CD14-positive monocyte (primary cell): ENCODE results near the gene CPS1. TPM values are rescaled to one million over a fixed set of nuclear protein-coding genes. Genes with fewer than 3 reads are reported as not detected.

ENCODE experiments used
- DNase-seq, 3 donors: peaks; one replicate each; pipeline ENCODE4 v3.0.0-alpha.2; 2011 to 2022
- H2AFZ ChIP-seq: 2 replicates; pipeline ENCODE4 v1.6.0; 2012; ENCODE audit warnings: mild to moderate bottlenecking, low read depth, low read length, inconsistent platforms; ENCODE audit not compliant: insufficient read depth, poor library complexity, severe bottlenecking
- H3K27ac ChIP-seq, 2 donors: 1 replicate in 1 of 2; 2 replicates in 1 of 2; pipeline ENCODE4 v1.5.1; 2012 to 2013; ENCODE audit warnings: low read length in 2 of 2, control low read depth in 1 of 2, inconsistent platforms in 1 of 2, low read depth in 1 of 2, mild to moderate bottlenecking in 1 of 2
- H3K27me3 ChIP-seq, 2 donors: one replicate each; pipeline versions ENCODE4 v1.6.0 to v1.6.1; 2011 to 2013; ENCODE audit warnings: low read length in 2 of 2; ENCODE audit not compliant: control insufficient read depth in 2 of 2, insufficient read depth in 2 of 2
- H3K36me3 ChIP-seq, 2 donors: replicated peaks in 1 of 2; 1 replicate in 1 of 2; 2 replicates in 1 of 2; pipeline versions ENCODE4 v1.5.1 to v1.6.1; 2012 to 2013; ENCODE audit warnings: low read length in 2 of 2, control low read depth in 1 of 2, inconsistent platforms in 1 of 2, mild to moderate bottlenecking in 1 of 2; ENCODE audit not compliant: insufficient read depth in 2 of 2, control insufficient read depth in 1 of 2
- H3K4me1 ChIP-seq, 2 donors: 1 replicate in 1 of 2; 2 replicates in 1 of 2; pipeline versions ENCODE4 v1.5.1 to v1.6.1; 2012 to 2013; ENCODE audit warnings: low read length in 2 of 2, control low read depth in 1 of 2, inconsistent platforms in 1 of 2, mild to moderate bottlenecking in 1 of 2, moderate library complexity in 1 of 2; ENCODE audit not compliant: insufficient read depth in 2 of 2, control insufficient read depth in 1 of 2
- H3K4me2 ChIP-seq: replicated peaks from 2 replicates; pipeline ENCODE3; 2012; ENCODE audit warnings: low read length, moderate library complexity, mild to moderate bottlenecking; ENCODE audit not compliant: poor library complexity, severe bottlenecking; ENCODE audit errors: extremely low read depth
- H3K4me3 ChIP-seq, 3 experiments: fragments of 200-600 bp in 1 of 3; sonication (generic) in 1 of 3; replicated peaks in 1 of 3; 1 replicate in 2 of 3; 2 replicates in 1 of 3; pipeline ENCODE4 v1.5.1; 2011 to 2013; ENCODE audit warnings: low read length in 3 of 3, mild to moderate bottlenecking in 3 of 3, control low read depth in 2 of 3, low read depth in 2 of 3, inconsistent platforms in 1 of 3, moderate library complexity in 1 of 3
- H3K79me2 ChIP-seq: 2 replicates; pipeline ENCODE4 v1.6.0; 2012; ENCODE audit warnings: mild to moderate bottlenecking, control low read depth, inconsistent platforms, low read length, moderate library complexity; ENCODE audit not compliant: insufficient read depth
- H3K9ac ChIP-seq: 2 replicates; pipeline ENCODE4 v1.6.0; 2017; ENCODE audit warnings: low read length, mild to moderate bottlenecking; ENCODE audit not compliant: insufficient read depth, poor library complexity, severe bottlenecking
- H3K9me3 ChIP-seq, 2 donors: replicated peaks in 1 of 2; 1 replicate in 1 of 2; 2 replicates in 1 of 2; pipeline versions ENCODE4 v1.5.1 to v1.6.1; 2012 to 2013; ENCODE audit warnings: low read length in 2 of 2, control low read depth in 1 of 2; ENCODE audit not compliant: control insufficient read depth in 1 of 2, insufficient read depth in 1 of 2
- H4K20me1 ChIP-seq: 2 replicates; pipeline ENCODE4 v1.6.0; 2012; ENCODE audit warnings: mild to moderate bottlenecking, low read length, control low read depth, moderate library complexity; ENCODE audit not compliant: insufficient read depth
- H3K27ac Mint-ChIP-seq, 7 donors: one replicate each; pipeline ENCODE4 v1.8.0; 2020; ENCODE audit warnings: mild to moderate bottlenecking in 7 of 7, mixed read lengths in 7 of 7, moderate library complexity in 6 of 7, inconsistent platforms in 2 of 7
- H3K27me3 Mint-ChIP-seq, 3 donors: one replicate each; pipeline ENCODE4 v1.8.0; 2021 to 2022; ENCODE audit warnings: low read depth in 3 of 3, mild to moderate bottlenecking in 3 of 3, mixed read lengths in 3 of 3, moderate library complexity in 3 of 3, inconsistent platforms in 1 of 3
- H3K36me3 Mint-ChIP-seq, 2 donors: one replicate each; pipeline ENCODE4 v1.8.0; 2020; ENCODE audit warnings: mixed read lengths in 2 of 2, inconsistent platforms in 1 of 2, mild to moderate bottlenecking in 1 of 2
- H3K4me1 Mint-ChIP-seq: one replicate; pipeline ENCODE4 v1.8.0; 2020; ENCODE audit warnings: mild to moderate bottlenecking, mixed read lengths
- H3K4me3 Mint-ChIP-seq, 2 donors: one replicate each; pipeline ENCODE4 v1.8.0; 2020; ENCODE audit warnings: mild to moderate bottlenecking in 2 of 2, mixed read lengths in 2 of 2, moderate library complexity in 1 of 2
- H3K9me3 Mint-ChIP-seq, 7 donors: one replicate each; pipeline ENCODE4 v1.8.0; 2020 to 2022; ENCODE audit warnings: mixed read lengths in 7 of 7, mild to moderate bottlenecking in 6 of 7, moderate library complexity in 6 of 7, inconsistent platforms in 2 of 7
- WGBS: methylation state at CpG from one replicate; pipeline ENCODE4 v1.1.5; 2013; ENCODE audit warnings: missing lambda C conversion rate; ENCODE audit not compliant: insufficient coverage; 5-methylcytosine and 5-hydroxymethylcytosine counted together
- intact Hi-C, 2 donors: fragments of 100-400 bp; cut with micrococcal nuclease; formaldehyde crosslinking; loops; one replicate each; pipeline versions ENCODE4 v1.15.0 to v1.15.1; 2023
- polyA plus RNA-seq, 3 donors: library from polyadenylated mRNA; depleted of rRNA in 1 of 3; unstranded in 2 of 3; stranded (reverse) in 1 of 3; fragments of 300-500 nt in 2 of 3; fragments of >200 nt in 1 of 3; fragmentation: Illumina TruSeq in 2 of 3; gene quantifications; 1 replicate in 2 of 3; 2 replicates in 1 of 3; pipeline ENCODE4 v1.2.3, GENCODE V29; 2012 to 2021
- TF ChIP-seq, protein P1 (sequence below): fragments of 200-600 bp; IDR thresholded peaks from one replicate; pipeline ENCODE4 v1.8.0; 2022; ENCODE audit warnings: antibody characterized with exemption, mild to moderate bottlenecking

CPS1 gene
- polyA plus RNA-seq, 3 donors, result not detected

GRCh38 chr2:210663631-210664089, 107.3 kb downstream of the CPS1 start:
- H3K4me3 Mint-ChIP-seq, result no peak overlapping the region
- peaks cover 0 to 5% (median 1%) of the 10 kb centered on the region in 7 donors for H3K9me3 Mint-ChIP-seq
- Histone ChIP-seq H3K27me3 (no peaks in the 10 kb centered on the region), H3K36me3 (no peaks in the 10 kb centered on the region), H3K9me3 (no peaks in the 10 kb centered on the region), H3K4me2 (no peak overlapping the region), H3K79me2 (no peaks in the 10 kb centered on the region), H3K4me1 (no peaks in the 10 kb centered on the region), H3K4me3 (no peak overlapping the region), H4K20me1 (no peaks in the 10 kb centered on the region), H3K27ac (no peak overlapping the region), H2AFZ (no peak overlapping the region), H3K9ac (no peak overlapping the region)
- WGBS, result no CpG with 5 or more reads among the region's 3 CpGs
- intact Hi-C loops, result no loop called here
- H3K4me1 Mint-ChIP-seq, result no peaks in the 10 kb centered on the region
- H3K36me3 Mint-ChIP-seq, result no peaks in the 10 kb centered on the region
- TF ChIP-seq, protein P1, sequence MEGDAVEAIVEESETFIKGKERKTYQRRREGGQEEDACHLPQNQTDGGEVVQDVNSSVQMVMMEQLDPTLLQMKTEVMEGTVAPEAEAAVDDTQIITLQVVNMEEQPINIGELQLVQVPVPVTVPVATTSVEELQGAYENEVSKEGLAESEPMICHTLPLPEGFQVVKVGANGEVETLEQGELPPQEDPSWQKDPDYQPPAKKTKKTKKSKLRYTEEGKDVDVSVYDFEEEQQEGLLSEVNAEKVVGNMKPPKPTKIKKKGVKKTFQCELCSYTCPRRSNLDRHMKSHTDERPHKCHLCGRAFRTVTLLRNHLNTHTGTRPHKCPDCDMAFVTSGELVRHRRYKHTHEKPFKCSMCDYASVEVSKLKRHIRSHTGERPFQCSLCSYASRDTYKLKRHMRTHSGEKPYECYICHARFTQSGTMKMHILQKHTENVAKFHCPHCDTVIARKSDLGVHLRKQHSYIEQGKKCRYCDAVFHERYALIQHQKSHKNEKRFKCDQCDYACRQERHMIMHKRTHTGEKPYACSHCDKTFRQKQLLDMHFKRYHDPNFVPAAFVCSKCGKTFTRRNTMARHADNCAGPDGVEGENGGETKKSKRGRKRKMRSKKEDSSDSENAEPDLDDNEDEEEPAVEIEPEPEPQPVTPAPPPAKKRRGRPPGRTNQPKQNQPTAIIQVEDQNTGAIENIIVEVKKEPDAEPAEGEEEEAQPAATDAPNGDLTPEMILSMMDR, result no peak
- H3K27ac Mint-ChIP-seq, result no peak overlapping the region
- no peak for DNase-seq
- peaks cover 0 to 2% (median 1%) of the 10 kb centered on the region in 3 donors for H3K27me3 Mint-ChIP-seq

GRCh38 chr2:210667711-210668110, 111.3 kb downstream of the CPS1 start:
- no peak for DNase-seq
- Histone ChIP-seq H3K79me2 (no peaks in the 10 kb centered on the region), H3K36me3 (no peaks in the 10 kb centered on the region), H2AFZ (no peak overlapping the region), H3K27me3 (no peaks in the 10 kb centered on the region), H4K20me1 (no peaks in the 10 kb centered on the region), H3K4me2 (no peak overlapping the region), H3K4me1 (no peaks in the 10 kb centered on the region), H3K4me3 (no peak overlapping the region), H3K9ac (no peak overlapping the region), H3K9me3 (no peaks in the 10 kb centered on the region), H3K27ac (no peak overlapping the region)
- Mint-ChIP-seq H3K27ac (no peak overlapping the region), H3K27me3 (peaks cover 0 to 2% (median 1%) of the 10 kb centered on the region in 3 donors), H3K36me3 (no peaks in the 10 kb centered on the region), H3K9me3 (peaks cover 0 to 3% (median 0%) of the 10 kb centered on the region in 7 donors), H3K4me1 (no peaks in the 10 kb centered on the region), H3K4me3 (no peak overlapping the region)
- TF ChIP-seq, protein P1, result no peak
- intact Hi-C loops, result no loop called here
- no CpG with 5 or more reads among the region's 5 CpGs for WGBS
